Glomerular visceral epithelial cell (primary cell): Measurements from ENCODE around the gene HAUS5.

ENCODE experiments used
- DNase-seq: peaks from one replicate; pipeline ENCODE4 v3.0.0-alpha.2; 2016; ENCODE audit errors: extremely low spot score

HAUS5 gene

GRCh38 chr19:35671818-35672217, 59.3 kb downstream of the HAUS5 start:
- DNase-seq: no peak

GRCh38 chr19:35673121-35673804, 60.7 kb downstream of the HAUS5 start:
- peak; percentile 84 for DNase-seq
